AG09309 (cell line): Measurements from ENCODE around the gene RBFOX1.

Experiments
- DNase-seq: peaks from one replicate; pipeline ENCODE4 v3.0.0-alpha.2; 2010; ENCODE audit warnings: low read depth
- H3K4me3 ChIP-seq: 2 replicates; pipeline ENCODE4 v1.5.1; 2011; ENCODE audit warnings: mild to moderate bottlenecking, low read depth, low read length, moderate library complexity; ENCODE audit not compliant: control insufficient read depth
- CTCF ChIP-seq: IDR thresholded peaks from 2 replicates; pipeline ENCODE4 v1.5.1; 2011; ENCODE audit warnings: mild to moderate bottlenecking, low read depth, low read length, inconsistent platforms; ENCODE audit not compliant: insufficient read depth, control insufficient read depth; ENCODE audit errors: missing control alignments

Gene RBFOX1

GRCh38 chr16:7440886-7441400 is 108.3 kb downstream of the RBFOX1 start:
- no peak for TF ChIP-seq CTCF
- DNase-seq, result no peak
- no peak overlapping the region for H3K4me3 ChIP-seq

GRCh38 chr16:7442050-7442449 is 109.4 kb downstream of the RBFOX1 start:
- DNase-seq, result no peak
- H3K4me3 ChIP-seq, result no peak overlapping the region
- no peak for TF ChIP-seq CTCF

- DNase-seq, result no peak
- H3K4me3 ChIP-seq, result no peak overlapping the region
- no peak for TF ChIP-seq CTCF
These were observed 110.5 kb downstream of the RBFOX1 start for GRCh38 chr16:7443142-7443541.

- TF ChIP-seq CTCF, result no peak
- no peak for DNase-seq
- no peak overlapping the region for H3K4me3 ChIP-seq
These were observed 111.2 kb downstream of the RBFOX1 start for GRCh38 chr16:7443648-7444365.

GRCh38 chr16:7449306-7449705 is 116.7 kb downstream of the RBFOX1 start:
- DNase-seq, result no peak
- no peak overlapping the region for H3K4me3 ChIP-seq
- no peak for TF ChIP-seq CTCF

GRCh38 chr16:7449808-7450207 is 117.2 kb downstream of the RBFOX1 start:
- H3K4me3 ChIP-seq, result no peak overlapping the region
- DNase-seq, result no peak
- TF ChIP-seq CTCF, result no peak
